IMR-90 (cell line): ENCODE measurements around the gene ARL14EPL. TPM values are rescaled to one million over a fixed set of nuclear protein-coding genes. Genes with fewer than 3 reads are reported as not detected.

Experiments
- ATAC-seq: fragments of 200-7000 bp; cut with Tn5 transposase; 2 replicates; pipeline ENCODE4 v1.9.1; 2020; ENCODE audit warnings: low read depth, mild to moderate bottlenecking, moderate library complexity
- BruUV-seq: library from RNA; stranded (reverse); fragments of 400-500 nt; replicated peaks from 2 replicates; lab custom pipeline; 2021; lab: Mats Ljungman, UMichigan
- CTCF ChIA-PET: fragments of 300-600 bp; formaldehyde crosslinking; extraction: SDS; loops from one replicate; lab custom pipeline; 2021; ENCODE audit warnings: antibody characterized with exemption; lab: Yijun Ruan, JAX
- POLR2A ChIA-PET: fragments of 300-600 bp; sonication (Branson Sonifier 250); formaldehyde crosslinking; loops from one replicate; lab custom pipeline; 2022; ENCODE audit warnings: antibody characterized with exemption; ENCODE audit not compliant: unreplicated experiment; lab: Charles Lee
- DNase-seq: peaks from one replicate; pipeline ENCODE4 v3.0.0; 2013
- H2AFZ ChIP-seq: replicated peaks from 2 replicates; pipeline ENCODE3; 2013; ENCODE audit warnings: low read length, mild to moderate bottlenecking; ENCODE audit not compliant: poor library complexity
- H2AK5ac ChIP-seq: 2 replicates; pipeline ENCODE4 v1.6.1; 2013; ENCODE audit warnings: low read depth, low read length, inconsistent platforms
- H2AK9ac ChIP-seq: replicated peaks from 2 replicates; pipeline ENCODE3; 2013; ENCODE audit warnings: mild to moderate bottlenecking, low read depth, low read length, moderate library complexity; ENCODE audit not compliant: poor library complexity
- H2BK120ac ChIP-seq: 2 replicates; pipeline ENCODE4 v1.6.1; 2013; ENCODE audit warnings: low read depth, low read length, inconsistent platforms
- H2BK15ac ChIP-seq: 3 replicates; pipeline ENCODE4 v1.6.1; 2013; ENCODE audit warnings: low read depth, low read length, inconsistent platforms
- H2BK20ac ChIP-seq: 2 replicates; pipeline ENCODE4 v1.6.1; 2013; ENCODE audit warnings: low read depth, mild to moderate bottlenecking, inconsistent platforms, low read length, moderate library complexity
- H2BK5ac ChIP-seq: 2 replicates; pipeline ENCODE4 v1.6.1; 2013; ENCODE audit warnings: mild to moderate bottlenecking, low read depth, low read length, inconsistent platforms; ENCODE audit not compliant: poor library complexity, severe bottlenecking
- H3K14ac ChIP-seq: replicated peaks from 2 replicates; pipeline ENCODE4 v1.6.1; 2013; ENCODE audit warnings: low read depth, low read length, inconsistent platforms
- H3K18ac ChIP-seq: 2 replicates; pipeline ENCODE4 v1.6.1; 2013; ENCODE audit warnings: low read depth, low read length, control low read depth
- H3K23ac ChIP-seq: 2 replicates; pipeline ENCODE4 v1.6.1; 2013; ENCODE audit warnings: low read depth, low read length, inconsistent platforms
- H3K27ac ChIP-seq: 2 replicates; pipeline ENCODE4 v1.5.1; 2013; ENCODE audit warnings: mild to moderate bottlenecking, control low read depth, low read length; ENCODE audit not compliant: insufficient read depth
- H3K27me3 ChIP-seq: 2 replicates; pipeline ENCODE4 v1.6.1; 2013; ENCODE audit warnings: low read length; ENCODE audit not compliant: control insufficient read depth, insufficient read depth
- H3K36me3 ChIP-seq: 2 replicates; pipeline ENCODE4 v1.6.1; 2013; ENCODE audit warnings: low read length, mixed read lengths; ENCODE audit not compliant: control insufficient read depth, insufficient read depth
- H3K4ac ChIP-seq: 2 replicates; pipeline ENCODE4 v1.6.1; 2013; ENCODE audit warnings: low read depth, low read length, inconsistent platforms
- H3K4me1 ChIP-seq: 2 replicates; pipeline ENCODE4 v1.6.1; 2013; ENCODE audit warnings: low read length, mixed read lengths; ENCODE audit not compliant: control insufficient read depth, insufficient read depth
- H3K4me2 ChIP-seq: 2 replicates; pipeline ENCODE4 v1.6.1; 2013; ENCODE audit warnings: low read depth, mild to moderate bottlenecking, control low read depth, low read length, moderate library complexity
- H3K4me3 ChIP-seq: 2 replicates; pipeline ENCODE4 v1.5.1; 2013; ENCODE audit warnings: low read depth, mild to moderate bottlenecking, control low read depth, low read length, moderate library complexity; ENCODE audit not compliant: insufficient read depth
- H3K56ac ChIP-seq: 2 replicates; pipeline ENCODE4 v1.6.1; 2013; ENCODE audit warnings: low read length, inconsistent platforms; ENCODE audit not compliant: insufficient read depth; ENCODE audit errors: extremely low read depth
- H3K79me1 ChIP-seq, 2 experiments: 2 replicates each; pipeline ENCODE4 v1.6.1; 2013; ENCODE audit warnings: low read length in 2 of 2, inconsistent platforms in 1 of 2, low read depth in 1 of 2
- H3K9ac ChIP-seq: 2 replicates; pipeline ENCODE4 v1.6.1; 2013; ENCODE audit warnings: low read depth, low read length, control low read depth
- H3K9me1 ChIP-seq: 2 replicates; pipeline ENCODE4 v1.6.1; 2013; ENCODE audit warnings: low read length, inconsistent platforms; ENCODE audit not compliant: insufficient read depth
- H3K9me3 ChIP-seq: 2 replicates; pipeline ENCODE4 v1.6.1; 2013; ENCODE audit warnings: low read length; ENCODE audit not compliant: control insufficient read depth, insufficient read depth
- H4K20me1 ChIP-seq: 2 replicates; pipeline ENCODE4 v1.6.1; 2013; ENCODE audit warnings: low read length, inconsistent platforms; ENCODE audit not compliant: insufficient read depth
- H4K5ac ChIP-seq: 2 replicates; pipeline ENCODE4 v1.6.1; 2013; ENCODE audit warnings: mild to moderate bottlenecking, low read depth, low read length, control low read depth
- H4K8ac ChIP-seq, 2 experiments: 2 replicates each; pipeline ENCODE4 v1.6.1; 2013; ENCODE audit warnings: low read depth in 2 of 2, low read length in 2 of 2, control low read depth in 1 of 2, inconsistent platforms in 1 of 2
- H4K91ac ChIP-seq: 2 replicates; pipeline ENCODE4 v1.6.1; 2013; ENCODE audit warnings: low read depth, low read length, inconsistent platforms; ENCODE audit not compliant: insufficient read depth
- BHLHE40 ChIP-seq: fragments of 150-350 bp; IDR thresholded peaks from 2 replicates; pipeline ENCODE4 v1.6.1; 2016; ENCODE audit warnings: mild to moderate bottlenecking, low read depth, low read length
- CEBPB ChIP-seq: IDR thresholded peaks from 2 replicates; pipeline ENCODE4 v1.6.1; 2012; ENCODE audit warnings: low read depth, low read length, improper control_type of control experiment
- CHD1 ChIP-seq: IDR thresholded peaks from 2 replicates; pipeline ENCODE4 v1.6.1; 2012; ENCODE audit warnings: low read depth, low read length, improper control_type of control experiment
- CTCF ChIP-seq: conservative IDR thresholded peaks from 2 replicates; pipeline ENCODE4 v1.5.1; 2012; ENCODE audit warnings: mild to moderate bottlenecking, low read depth, low read length, improper control_type of control experiment
- ELK1 ChIP-seq: fragments of 150-350 bp; IDR thresholded peaks from 2 replicates; pipeline ENCODE4 v1.6.1; 2016; ENCODE audit warnings: low read depth, mild to moderate bottlenecking, low read length, moderate library complexity, borderline replicate concordance
- FOS ChIP-seq: fragments of 150-350 bp; IDR thresholded peaks from 2 replicates; pipeline ENCODE4 v1.6.1; 2016; ENCODE audit warnings: low read depth, low read length
- MAFK ChIP-seq: IDR thresholded peaks from 2 replicates; pipeline ENCODE4 v1.6.1; 2012; ENCODE audit warnings: low read depth, low read length, improper control_type of control experiment
- MAZ ChIP-seq: IDR thresholded peaks from 2 replicates; pipeline ENCODE4 v1.6.1; 2012; ENCODE audit warnings: low read depth, mild to moderate bottlenecking, low read length, improper control_type of control experiment, moderate library complexity, borderline replicate concordance
- MXI1 ChIP-seq: IDR thresholded peaks from 2 replicates; pipeline ENCODE4 v1.6.1; 2012; ENCODE audit warnings: low read depth, mild to moderate bottlenecking, low read length, moderate library complexity, borderline replicate concordance
- NFE2L2 ChIP-seq: fragments of 150-350 bp; IDR thresholded peaks from 2 replicates; pipeline ENCODE4 v1.6.1; 2016; ENCODE audit warnings: low read depth, mild to moderate bottlenecking, low read length
- POLR2A ChIP-seq: IDR thresholded peaks from 2 replicates; pipeline ENCODE4 v1.6.1; 2012; ENCODE audit warnings: mild to moderate bottlenecking, low read depth, low read length
- RAD21 ChIP-seq: IDR thresholded peaks from 2 replicates; pipeline ENCODE4 v1.6.1; 2012; ENCODE audit warnings: low read length, improper control_type of control experiment
- RCOR1 ChIP-seq: IDR thresholded peaks from 2 replicates; pipeline ENCODE4 v1.6.1; 2012; ENCODE audit warnings: mild to moderate bottlenecking, low read length, improper control_type of control experiment; ENCODE audit not compliant: insufficient replicate concordance
- RFX5 ChIP-seq: IDR thresholded peaks from 2 replicates; pipeline ENCODE4 v1.8.0; 2012; ENCODE audit warnings: low read depth, mild to moderate bottlenecking, low read length, moderate library complexity
- SMC3 ChIP-seq: fragments of 150-350 bp; IDR thresholded peaks from 2 replicates; pipeline ENCODE4 v1.6.1; 2016; ENCODE audit warnings: low read depth, mild to moderate bottlenecking, antibody characterized with exemption, low read length, moderate library complexity
- USF2 ChIP-seq: fragments of 150-350 bp; IDR thresholded peaks from 2 replicates; pipeline ENCODE4 v1.6.1; 2017; ENCODE audit warnings: mild to moderate bottlenecking, antibody characterized with exemption, low read length, low read depth
- dilution Hi-C: fragments of 300-500 bp; cut with HindIII; formaldehyde crosslinking; loops from one replicate; pipeline ENCODE4 v1.14.3; 2018; ENCODE audit warnings: low sequenced_read_pairs; ENCODE audit not compliant: unreplicated experiment
- in situ Hi-C: fragments of 300-500 bp; cut with MboI; formaldehyde crosslinking; loops from 3 replicates; pipeline ENCODE4 v1.14.3; 2019; ENCODE audit warnings: low sequenced_read_pairs, inconsistent platforms, mixed read lengths
- intact Hi-C: fragments of 100-400 bp; cut with micrococcal nuclease; formaldehyde crosslinking; loops from 2 replicates; pipeline ENCODE4 v1.10.0; 2022
- polyA plus RNA-seq, 3 experiments: library from polyadenylated mRNA; depleted of rRNA; stranded (reverse); fragments of >200 nt; gene quantifications; 2 replicates each; pipeline ENCODE4 v1.2.3, GENCODE V29; 2012; ENCODE audit warnings: low replicate concordance in 1 of 3
- total RNA-seq: library from RNA; depleted of rRNA; stranded (reverse); fragments of >200 nt; gene quantifications from 2 replicates; pipeline ENCODE4 v1.2.3, GENCODE V29; 2012

The ARL14EPL gene
- total and polyA plus RNA-seq, 2 of the 4 experiments (the other 2 are of a cell fraction) = not detected

GRCh38 chr5:116023619-116024018, 8.7 kb upstream of the ARL14EPL start:
- ChIA-PET CTCF (no interaction called here), POLR2A (no interaction called here)
- in situ Hi-C loops = no loop called here
- Histone ChIP-seq H3K23ac (no peak overlapping the region), H3K4ac (no peak overlapping the region), H2BK120ac (no peak overlapping the region), H2AFZ (no peak overlapping the region), H3K4me2 (no peak overlapping the region), H3K27me3 (no peaks in the 10 kb centered on the region), H4K20me1 (no peaks in the 10 kb centered on the region), H3K27ac (no peak overlapping the region), H3K9ac (no peak overlapping the region), H2BK15ac (no peak overlapping the region), H3K18ac (no peak overlapping the region), H4K91ac (no peak overlapping the region), H4K8ac (no peak overlapping the region), H3K4me1 (no peaks in the 10 kb centered on the region), H4K5ac (no peak overlapping the region), H3K9me3 (no peaks in the 10 kb centered on the region), H2BK5ac (no peak overlapping the region), H2BK20ac (no peak overlapping the region), H3K56ac (no peak overlapping the region), H3K79me1 (no peaks in the 10 kb centered on the region), H3K4me3 (no peak overlapping the region), H2AK5ac (no peak overlapping the region), H3K14ac (no peak overlapping the region), H3K9me1 (no peaks in the 10 kb centered on the region; the same call in 1 of the 2 replicates), H2AK9ac (no peak overlapping the region), H3K36me3 (no peaks in the 10 kb centered on the region)
- TF ChIP-seq USF2 (no peak), MXI1 (no peak), SMC3 (no peak), NFE2L2 (no peak), CEBPB (no peak), CHD1 (no peak), ELK1 (no peak), RAD21 (no peak), MAZ (no peak), RFX5 (no peak), CTCF (no peak), MAFK (no peak), RCOR1 (no peak), FOS (no peak), BHLHE40 (no peak), POLR2A (no peak)
- intact Hi-C loops = no loop called here
- ATAC-seq (no peak), DNase-seq (no peak)
- dilution Hi-C loops = no loop called here
- no TSS peak for BruUV-seq
